Mesenchymal stem cell (in vitro differentiated cells and primary cell): ENCODE measurements around the gene POLDIP3. TPM values are rescaled to one million over a fixed set of nuclear protein-coding genes. Genes with fewer than 3 reads are reported as not detected.
"Not testable (repeated sequence)": the region's sequence is repeated elsewhere in the genome, so short reads cannot be mapped to it uniquely, and the experiment has no call there.

Experiments
- DNase-seq: peaks from one replicate; pipeline ENCODE4 v3.0.0-alpha.2; 2013
- H2AFZ ChIP-seq: one replicate; pipeline ENCODE4 v1.6.1; 2013; ENCODE audit warnings: low read depth, mild to moderate bottlenecking, control low read depth, inconsistent platforms, low read length, moderate library complexity
- H2AK5ac ChIP-seq: 2 replicates; pipeline ENCODE4 v1.6.1; 2013; ENCODE audit warnings: low read length, moderate library complexity, mild to moderate bottlenecking, inconsistent platforms; ENCODE audit not compliant: severe bottlenecking
- H2BK120ac ChIP-seq: one replicate; pipeline ENCODE4 v1.6.1; 2013; ENCODE audit warnings: low read depth, mild to moderate bottlenecking, inconsistent platforms, low read length, moderate library complexity
- H2BK12ac ChIP-seq, 2 experiments: one replicate each; pipeline ENCODE4 v1.6.1; 2013; ENCODE audit warnings: inconsistent platforms in 2 of 2, low read length in 2 of 2, mild to moderate bottlenecking in 2 of 2, moderate library complexity in 2 of 2, control low read depth in 1 of 2
- H2BK15ac ChIP-seq: one replicate; pipeline ENCODE4 v1.6.1; 2013; ENCODE audit warnings: mild to moderate bottlenecking, low read depth, inconsistent platforms; ENCODE audit not compliant: poor library complexity, severe bottlenecking
- H2BK5ac ChIP-seq: 2 replicates; pipeline ENCODE4 v1.6.1; 2013; ENCODE audit warnings: low read depth, mild to moderate bottlenecking, low read length, control low read depth, inconsistent platforms; ENCODE audit not compliant: poor library complexity, severe bottlenecking
- H3K14ac ChIP-seq, 2 experiments: one replicate each; pipeline ENCODE4 v1.6.1; 2013; ENCODE audit warnings: inconsistent platforms in 2 of 2, low read length in 2 of 2, control low read depth in 1 of 2, mild to moderate bottlenecking in 1 of 2, moderate library complexity in 1 of 2
- H3K18ac ChIP-seq, 2 experiments: one replicate each; pipeline ENCODE4 v1.6.1; 2013; ENCODE audit warnings: inconsistent platforms in 2 of 2, low read length in 2 of 2, control low read depth in 1 of 2, low read depth in 1 of 2, mild to moderate bottlenecking in 1 of 2
- H3K23ac ChIP-seq, 2 experiments: one replicate each; pipeline ENCODE4 v1.6.1; 2013; ENCODE audit warnings: inconsistent platforms in 2 of 2, low read length in 2 of 2, mild to moderate bottlenecking in 2 of 2, moderate library complexity in 2 of 2, control low read depth in 1 of 2
- H3K27ac ChIP-seq: 2 replicates; pipeline ENCODE4 v1.5.1; 2013; ENCODE audit warnings: mild to moderate bottlenecking, moderate library complexity, low read length, control low read depth, inconsistent platforms; ENCODE audit not compliant: poor library complexity, severe bottlenecking
- H3K27me3 ChIP-seq, 2 experiments: 2 replicates each; pipeline versions ENCODE4 v1.6.1 to v1.7.0; 2013; ENCODE audit warnings: low read length in 2 of 2, mild to moderate bottlenecking in 2 of 2, moderate library complexity in 2 of 2, control low read depth in 1 of 2, inconsistent platforms in 1 of 2; ENCODE audit not compliant: control insufficient read depth in 1 of 2, insufficient read depth in 1 of 2
- H3K36me3 ChIP-seq, 2 experiments: 2 replicates each; pipeline versions ENCODE4 v1.6.1 to v1.7.0; 2013; ENCODE audit warnings: low read length in 2 of 2, control low read depth in 1 of 2, inconsistent platforms in 1 of 2, low read depth in 1 of 2, mild to moderate bottlenecking in 1 of 2; ENCODE audit not compliant: insufficient read depth in 2 of 2, control insufficient read depth in 1 of 2
- H3K4ac ChIP-seq, 2 experiments: one replicate each; pipeline ENCODE4 v1.6.1; 2013; ENCODE audit warnings: inconsistent platforms in 2 of 2, low read length in 2 of 2, mild to moderate bottlenecking in 2 of 2, moderate library complexity in 2 of 2, control low read depth in 1 of 2, low read depth in 1 of 2
- H3K4me1 ChIP-seq: 2 replicates; pipeline ENCODE4 v1.6.1; 2013; ENCODE audit warnings: low read depth, low read length, control low read depth; ENCODE audit not compliant: control insufficient read depth, insufficient read depth
- H3K4me2 ChIP-seq: 2 replicates; pipeline ENCODE4 v1.6.1; 2013; ENCODE audit warnings: low read length, mild to moderate bottlenecking, inconsistent platforms; ENCODE audit not compliant: poor library complexity, severe bottlenecking
- H3K4me3 ChIP-seq, 2 experiments: 2 replicates each; pipeline versions ENCODE4 v1.5.1 to v1.7.0; 2013; ENCODE audit warnings: low read length in 2 of 2, mild to moderate bottlenecking in 2 of 2, control low read depth in 1 of 2, low read depth in 1 of 2; ENCODE audit not compliant: insufficient read depth in 1 of 2
- H3K79me1 ChIP-seq: replicated peaks from 2 replicates; pipeline ENCODE4 v1.6.1; 2013; ENCODE audit warnings: mild to moderate bottlenecking, control low read depth, low read length, inconsistent platforms; ENCODE audit not compliant: poor library complexity, severe bottlenecking
- H3K9ac ChIP-seq: 2 replicates; pipeline ENCODE4 v1.7.0; 2013; ENCODE audit warnings: mild to moderate bottlenecking, low read length, moderate library complexity
- H3K9me3 ChIP-seq: 2 replicates; pipeline ENCODE4 v1.7.0; 2013; ENCODE audit warnings: mild to moderate bottlenecking, low read length; ENCODE audit not compliant: control insufficient read depth
- H4K8ac ChIP-seq: one replicate; pipeline ENCODE4 v1.6.1; 2013; ENCODE audit warnings: inconsistent platforms, mild to moderate bottlenecking, low read length, moderate library complexity
- H4K91ac ChIP-seq: one replicate; pipeline ENCODE4 v1.6.1; 2013; ENCODE audit warnings: mild to moderate bottlenecking, low read length, inconsistent platforms
- WGBS: methylation state at CpG from one replicate; pipeline ENCODE4 v1.1.7; 2013; ENCODE audit warnings: mixed read lengths; 5-methylcytosine and 5-hydroxymethylcytosine counted together
- small RNA-seq: library from polyadenylated mRNA; stranded (forward); fragments of <200 nt; extraction: miRNeasy Mini kit (QIAGEN cat#:217004); gene quantifications from one replicate; pipeline ENCODE3, GENCODE V24; 2013; ENCODE audit warnings: low read depth

The POLDIP3 gene

GRCh38 chr22:42536166-42536565, 78.5 kb downstream of the POLDIP3 start:
- WGBS = 90% methylated on average over 7 of the region's 7 CpGs
- no peak overlapping the region for H4K8ac ChIP-seq

GRCh38 chr22:42535082-42535731, 79.5 kb downstream of the POLDIP3 start:
- not testable (repeated sequence) for H3K4me2 ChIP-seq, H3K4me3 ChIP-seq, H4K91ac ChIP-seq, H3K14ac ChIP-seq, H3K36me3 ChIP-seq, DNase-seq, H3K4ac ChIP-seq, H2BK120ac ChIP-seq, H3K18ac ChIP-seq, H3K27ac ChIP-seq, H2BK15ac ChIP-seq, H3K9me3 ChIP-seq, H2AFZ ChIP-seq, H4K8ac ChIP-seq, H3K23ac ChIP-seq, H2BK12ac ChIP-seq, H2AK5ac ChIP-seq, H3K9ac ChIP-seq, H3K4me1 ChIP-seq, H2BK5ac ChIP-seq, H3K79me1 ChIP-seq
- H3K27me3 ChIP-seq = peaks cover 0 to 26% of the 10 kb centered on the region in 2 experiments
- 83% methylated on average over 1 of the region's 14 CpGs for WGBS

More at GRCh38 chr22:42536166-42536565, 78.5 kb downstream of the POLDIP3 start:
- Histone ChIP-seq H3K4me2 (no peak overlapping the region), H4K91ac (no peak overlapping the region), H2BK12ac (no peak overlapping the region), H3K18ac (no peak overlapping the region), H3K14ac (no peak overlapping the region), H3K4ac (no peak overlapping the region), H3K27ac (no peak overlapping the region), H2AK5ac (no peak overlapping the region), H3K4me3 (no peak overlapping the region), H2AFZ (no peak overlapping the region), H2BK120ac (no peak overlapping the region), H2BK15ac (no peak overlapping the region), H3K36me3 (no peaks in the 10 kb centered on the region), H3K9ac (no peak overlapping the region), H3K79me1 (no peaks in the 10 kb centered on the region), H3K23ac (no peak overlapping the region), H3K4me1 (peaks cover 2% of the 10 kb centered on the region), H2BK5ac (no peak overlapping the region), H3K9me3 (no peaks in the 10 kb centered on the region), H3K27me3 (peaks cover 0 to 17% of the 10 kb centered on the region in 2 experiments)
- no peak for DNase-seq

Small RNA genes within 50 kb of the gene (small RNA-seq; reads per million reads assigned to genes)
- gene RN7SKP80 (not detected), gene RNU6-513P (not detected)
